GM21367 (cell line): Measurements from ENCODE around the gene BTNL2.
"Not testable (repeated sequence)": the region's sequence is repeated elsewhere in the genome, so short reads cannot be mapped to it uniquely, and the experiment has no call there.

Experiments used
- ATAC-seq: cut with Tn5 transposase; IDR thresholded peaks from one replicate; pipeline ENCODE4 v1.9.1; 2021; ENCODE audit not compliant: unreplicated experiment

The BTNL2 gene, protein sequence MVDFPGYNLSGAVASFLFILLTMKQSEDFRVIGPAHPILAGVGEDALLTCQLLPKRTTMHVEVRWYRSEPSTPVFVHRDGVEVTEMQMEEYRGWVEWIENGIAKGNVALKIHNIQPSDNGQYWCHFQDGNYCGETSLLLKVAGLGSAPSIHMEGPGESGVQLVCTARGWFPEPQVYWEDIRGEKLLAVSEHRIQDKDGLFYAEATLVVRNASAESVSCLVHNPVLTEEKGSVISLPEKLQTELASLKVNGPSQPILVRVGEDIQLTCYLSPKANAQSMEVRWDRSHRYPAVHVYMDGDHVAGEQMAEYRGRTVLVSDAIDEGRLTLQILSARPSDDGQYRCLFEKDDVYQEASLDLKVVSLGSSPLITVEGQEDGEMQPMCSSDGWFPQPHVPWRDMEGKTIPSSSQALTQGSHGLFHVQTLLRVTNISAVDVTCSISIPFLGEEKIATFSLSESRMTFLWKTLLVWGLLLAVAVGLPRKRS

DNA sequence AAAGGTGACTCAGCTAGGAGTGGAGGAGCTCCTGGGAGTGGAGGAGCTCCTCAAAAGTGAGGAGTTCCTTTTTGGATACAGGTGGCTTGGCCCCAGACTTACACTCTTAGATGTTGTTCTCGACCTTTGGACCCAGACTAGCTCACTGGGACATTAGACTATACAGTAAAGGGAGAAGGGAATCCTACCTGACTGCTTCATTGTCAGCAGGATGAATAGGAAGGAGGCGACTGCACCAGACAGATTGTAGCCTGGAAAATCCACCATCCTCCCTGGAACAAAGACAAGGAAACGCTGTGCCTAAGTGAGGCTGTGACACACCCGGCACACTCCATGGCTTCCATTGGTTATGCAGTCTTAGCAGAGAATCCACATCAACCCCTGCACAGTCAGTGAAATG, at the start of gene BTNL2:
TSS of gene BTNL2 (minus strand) at position 325 of the 400 bp plus-strand sequence. CDS start at position 267, 58 bp downstream.
- no peak for ATAC-seq

DNA sequence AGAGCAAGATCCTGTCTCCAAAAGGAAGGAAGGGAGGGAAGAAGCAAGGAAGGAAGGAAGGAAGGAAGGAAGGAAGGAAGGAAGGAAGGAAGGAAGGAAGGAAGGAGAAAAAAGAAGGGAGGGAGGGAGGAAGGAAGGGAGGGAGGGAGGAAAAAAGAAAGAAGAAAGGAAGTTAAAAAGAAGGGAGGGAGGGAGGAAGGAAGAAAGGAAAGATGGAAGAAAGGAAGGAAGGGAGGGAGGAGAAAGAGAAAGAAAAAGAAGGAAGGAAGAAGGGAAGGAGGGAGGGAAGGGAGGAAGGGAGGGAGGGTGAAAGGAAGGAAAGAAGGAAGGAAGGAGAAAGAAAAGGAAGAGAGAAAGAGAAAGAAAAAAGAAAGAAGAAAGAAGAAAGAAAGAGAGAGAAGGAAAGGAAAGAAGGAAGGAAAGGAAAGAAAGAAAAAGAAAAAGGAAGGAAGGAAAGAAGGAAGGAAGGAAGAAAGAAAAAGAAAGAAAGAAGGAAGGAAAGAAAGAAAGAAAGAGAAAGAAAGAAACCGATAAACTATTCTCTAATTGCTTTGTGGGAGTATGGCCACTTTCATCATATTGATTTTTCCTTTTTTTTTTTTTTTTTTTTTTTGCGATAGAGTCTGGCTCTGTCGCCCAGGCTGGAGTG, 42.2 kb upstream of the BTNL2 start:
- ATAC-seq = no peak

DNA sequence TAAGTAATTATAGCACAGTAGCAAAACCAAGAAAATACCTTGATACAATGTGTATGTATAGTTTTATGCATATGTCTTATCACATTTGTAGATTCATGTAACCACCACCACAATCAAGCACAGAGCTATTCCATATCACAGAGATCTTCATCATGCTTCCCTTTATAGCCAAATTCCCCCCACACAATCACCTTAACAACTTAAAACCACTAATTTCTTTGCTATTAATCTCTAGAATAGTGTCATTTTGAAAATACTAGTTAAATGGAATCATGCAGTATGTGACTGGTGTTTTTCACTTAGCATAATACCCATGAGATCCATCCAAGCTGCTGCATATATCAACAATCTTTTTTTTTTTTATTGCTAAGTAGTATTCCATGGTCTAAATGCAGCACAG, 41.0 kb upstream of the BTNL2 start:
- ATAC-seq = no peak

DNA sequence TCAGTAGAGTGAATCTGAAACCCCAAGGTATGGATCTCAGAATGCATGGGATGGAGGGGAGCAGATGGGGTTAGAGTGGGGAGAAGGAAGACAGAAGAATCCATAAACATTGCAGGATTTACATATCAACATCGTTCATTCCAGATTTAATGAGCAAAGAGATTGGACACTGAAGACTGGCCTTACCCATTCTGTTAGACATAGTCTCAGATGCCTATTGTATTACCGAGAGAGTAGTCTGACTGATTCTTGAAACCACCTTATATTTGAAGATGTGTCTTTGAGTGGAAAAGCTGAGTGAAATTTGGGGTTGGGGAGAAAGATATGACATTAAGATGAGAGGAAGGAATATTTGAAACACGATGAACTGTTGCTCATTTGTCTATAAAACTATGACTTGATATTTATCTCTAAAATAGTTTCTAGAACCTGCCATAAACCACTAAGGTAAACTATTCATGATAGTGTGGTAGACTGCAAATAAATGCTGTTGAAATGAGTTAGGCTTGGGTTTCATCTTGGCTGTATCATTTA, 38.4 kb upstream of the BTNL2 start:
- ATAC-seq = no peak

DNA sequence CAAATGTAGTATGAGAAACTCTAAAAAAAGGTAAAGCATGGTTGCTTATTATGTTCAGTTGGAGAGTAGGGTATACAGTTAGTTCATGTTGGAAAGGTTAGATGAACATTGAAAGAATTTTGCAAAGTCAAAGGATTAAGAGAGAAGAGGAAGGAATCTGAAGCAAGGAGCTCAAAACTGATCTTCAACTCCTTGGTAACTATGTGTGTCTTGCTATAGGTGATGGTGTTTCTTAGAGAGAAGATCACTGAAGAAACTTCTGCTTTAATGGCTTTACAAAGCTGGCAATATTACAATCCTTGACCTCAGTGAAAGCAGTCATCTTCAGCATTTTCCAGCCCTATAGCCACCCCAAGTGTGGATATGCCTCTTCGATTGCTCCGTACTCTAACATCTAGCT, 37.5 kb upstream of the BTNL2 start:
- ATAC-seq = no peak

DNA sequence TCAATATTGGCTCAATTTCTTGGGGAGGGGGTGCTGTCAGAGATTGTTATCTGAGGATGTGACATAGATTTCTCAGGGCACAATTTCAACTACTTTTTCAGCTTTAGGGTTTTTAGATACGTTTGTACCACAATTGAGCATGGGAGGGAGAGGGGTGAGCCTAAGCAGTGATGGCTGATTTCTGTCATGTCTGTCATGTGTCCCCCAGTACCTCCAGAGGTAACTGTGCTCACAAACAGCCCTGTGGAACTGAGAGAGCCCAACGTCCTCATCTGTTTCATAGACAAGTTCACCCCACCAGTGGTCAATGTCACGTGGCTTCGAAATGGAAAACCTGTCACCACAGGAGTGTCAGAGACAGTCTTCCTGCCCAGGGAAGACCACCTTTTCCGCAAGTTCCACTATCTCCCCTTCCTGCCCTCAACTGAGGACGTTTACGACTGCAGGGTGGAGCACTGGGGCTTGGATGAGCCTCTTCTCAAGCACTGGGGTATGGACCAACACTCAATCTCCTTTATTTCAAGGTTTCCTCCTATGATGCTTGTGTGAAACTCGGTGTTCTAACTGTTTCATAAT, 36.1 kb upstream of the BTNL2 start:
- ATAC-seq = no peak

DNA sequence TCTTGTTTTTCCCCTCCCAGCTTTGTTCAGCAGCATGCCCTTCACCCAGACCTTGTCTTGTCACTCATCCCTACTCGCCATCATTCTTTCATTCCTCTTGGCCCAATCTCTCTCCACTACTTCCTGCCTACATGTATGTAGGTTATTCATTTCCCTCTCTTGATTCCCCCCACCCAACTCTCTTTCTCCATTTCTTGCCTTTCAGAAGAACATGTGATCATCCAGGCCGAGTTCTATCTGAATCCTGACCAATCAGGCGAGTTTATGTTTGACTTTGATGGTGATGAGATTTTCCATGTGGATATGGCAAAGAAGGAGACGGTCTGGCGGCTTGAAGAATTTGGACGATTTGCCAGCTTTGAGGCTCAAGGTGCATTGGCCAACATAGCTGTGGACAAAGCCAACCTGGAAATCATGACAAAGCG, 35.3 kb upstream of the BTNL2 start:
- ATAC-seq = no peak

DNA sequence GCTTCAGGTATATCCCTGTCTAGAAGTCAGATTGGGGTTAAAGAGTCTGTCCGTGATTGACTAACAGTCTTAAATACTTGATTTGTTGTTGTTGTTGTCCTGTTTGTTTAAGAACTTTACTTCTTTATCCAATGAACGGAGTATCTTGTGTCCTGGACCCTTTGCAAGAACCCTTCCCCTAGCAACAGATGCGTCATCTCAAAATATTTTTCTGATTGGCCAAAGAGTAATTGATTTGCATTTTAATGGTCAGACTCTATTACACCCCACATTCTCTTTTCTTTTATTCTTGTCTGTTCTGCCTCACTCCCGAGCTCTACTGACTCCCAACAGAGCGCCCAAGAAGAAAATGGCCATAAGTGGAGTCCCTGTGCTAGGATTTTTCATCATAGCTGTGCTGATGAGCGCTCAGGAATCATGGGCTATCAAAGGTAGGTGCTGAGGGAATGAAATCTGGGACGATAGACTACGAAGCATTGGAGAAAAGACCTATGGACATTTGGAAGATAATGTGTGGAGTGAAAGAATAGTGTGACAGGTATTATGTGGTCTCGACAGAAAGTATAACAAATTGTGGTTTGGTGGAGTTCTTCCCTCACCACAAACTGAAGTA, 32.7 kb upstream of the BTNL2 start, which contains the start of gene HLA-DRA:
TSS of gene HLA-DRA (plus strand) at position 286 of the 613 bp plus-strand sequence. CDS start at position 350, 64 bp downstream.
- ATAC-seq = no peak

DNA sequence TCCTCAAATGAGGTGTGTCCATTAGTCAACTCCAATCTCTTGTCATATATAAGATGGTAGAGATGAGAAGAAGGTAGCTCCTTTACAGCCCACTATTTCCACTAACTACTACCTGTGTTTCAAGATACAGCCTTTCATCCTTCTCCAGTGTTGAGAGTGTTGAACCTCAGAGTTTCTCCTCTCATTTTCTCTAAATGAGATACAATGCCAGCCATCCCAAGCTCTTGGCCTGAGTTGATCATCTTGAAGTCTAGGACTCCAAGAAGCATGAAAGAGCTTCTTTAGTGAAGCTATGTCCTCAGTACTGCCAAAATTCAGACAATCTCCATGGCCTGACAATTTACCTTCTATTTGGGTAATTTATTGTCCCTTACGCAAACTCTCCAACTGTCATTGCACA, 32.2 kb upstream of the BTNL2 start:
- no peak for ATAC-seq

DNA sequence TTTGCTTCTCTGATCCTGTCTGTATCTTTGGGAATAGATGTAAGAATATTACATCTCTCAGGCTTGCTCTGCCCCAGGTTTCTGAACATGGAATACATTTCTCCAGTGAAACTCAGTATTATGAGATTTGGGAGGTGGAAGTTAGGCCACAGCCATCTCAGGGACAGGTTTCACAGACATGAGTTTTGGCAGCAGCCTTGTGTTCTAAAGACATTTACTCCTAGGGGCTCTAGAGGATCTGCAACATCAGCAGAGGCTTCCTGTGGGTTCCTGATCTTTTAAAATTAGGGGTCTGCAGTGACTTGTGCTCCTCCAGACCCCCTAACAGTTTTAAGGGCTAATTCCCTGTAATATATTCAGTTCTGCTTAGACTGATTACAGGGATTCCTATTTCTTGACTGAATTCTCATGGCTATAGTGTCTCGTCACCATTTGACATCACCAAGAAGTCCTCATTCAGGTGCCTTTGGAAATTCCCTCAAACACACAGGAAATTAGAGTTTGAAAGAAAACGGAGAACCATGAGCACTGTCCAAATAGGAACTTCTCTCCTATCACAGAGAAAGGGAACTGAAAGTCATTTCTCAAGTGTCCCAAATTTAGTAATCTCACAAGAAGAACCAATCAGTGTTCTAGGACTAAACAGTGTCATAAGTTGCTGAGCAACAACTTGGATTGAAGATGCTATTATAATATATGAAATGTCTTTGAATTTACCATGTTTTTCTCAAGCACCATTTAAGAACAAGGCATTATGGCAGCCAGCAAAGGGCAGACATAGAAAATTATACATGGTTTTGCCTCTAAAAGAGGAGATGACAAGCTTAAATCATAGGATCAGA, 30.2 kb upstream of the BTNL2 start:
- ATAC-seq = peak; percentile 59

DNA sequence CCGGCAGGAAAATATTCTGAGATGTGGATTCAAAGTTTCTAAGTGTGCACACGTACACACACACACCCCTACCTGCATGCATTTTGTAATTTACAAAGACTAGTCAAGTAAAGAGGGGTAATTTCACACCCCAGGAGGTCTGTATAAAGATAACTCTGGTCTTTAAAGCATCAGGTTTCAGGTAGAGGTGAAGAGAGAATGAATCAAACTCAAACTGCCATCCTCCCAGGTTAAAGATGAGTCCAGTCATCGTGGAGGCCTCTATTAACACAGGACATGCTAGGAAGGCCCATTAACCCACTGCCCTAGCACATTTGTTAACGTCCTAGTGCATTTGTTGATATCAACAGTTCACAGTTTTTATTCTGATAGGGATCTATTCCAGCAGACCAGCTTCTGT, 29.2 kb upstream of the BTNL2 start:
- no peak for ATAC-seq

DNA sequence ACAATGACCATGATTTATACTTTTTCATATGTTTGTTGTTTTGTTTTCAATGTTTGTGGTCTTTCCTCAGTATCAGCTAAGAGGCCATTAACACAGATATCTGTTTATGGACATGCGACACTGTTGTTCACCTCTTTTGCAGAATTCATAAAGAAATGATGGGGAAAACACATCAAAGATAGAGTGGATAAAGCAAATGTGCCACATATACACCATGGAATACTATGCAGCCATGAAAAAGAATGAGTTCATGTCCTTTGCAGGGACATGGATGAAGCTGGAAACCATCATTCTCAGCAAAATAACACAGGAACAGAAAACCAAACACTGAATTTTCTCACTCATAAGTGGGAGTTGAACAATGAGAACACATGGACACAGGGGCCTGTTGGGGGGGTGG, 27.0 kb upstream of the BTNL2 start:
- not testable (repeated sequence) for ATAC-seq

DNA sequence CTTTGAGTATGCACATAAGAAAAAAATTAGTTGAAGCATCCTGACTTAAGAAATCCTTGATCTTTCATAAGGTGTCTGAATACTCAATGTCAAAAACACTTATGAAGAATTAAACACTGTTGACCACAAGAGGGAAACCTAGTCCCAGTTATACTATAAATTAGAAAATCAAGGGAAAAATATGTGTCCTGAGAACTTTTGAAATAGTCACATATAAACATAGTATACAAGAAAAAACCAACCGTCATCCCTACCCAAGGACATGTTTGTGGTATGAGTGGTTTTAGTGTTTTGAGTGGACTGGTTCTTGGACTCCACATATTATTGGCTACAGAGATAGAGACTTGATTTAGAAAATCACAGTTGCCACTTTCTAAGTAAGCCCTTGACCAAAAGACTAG, 25.1 kb upstream of the BTNL2 start:
- no peak for ATAC-seq

DNA sequence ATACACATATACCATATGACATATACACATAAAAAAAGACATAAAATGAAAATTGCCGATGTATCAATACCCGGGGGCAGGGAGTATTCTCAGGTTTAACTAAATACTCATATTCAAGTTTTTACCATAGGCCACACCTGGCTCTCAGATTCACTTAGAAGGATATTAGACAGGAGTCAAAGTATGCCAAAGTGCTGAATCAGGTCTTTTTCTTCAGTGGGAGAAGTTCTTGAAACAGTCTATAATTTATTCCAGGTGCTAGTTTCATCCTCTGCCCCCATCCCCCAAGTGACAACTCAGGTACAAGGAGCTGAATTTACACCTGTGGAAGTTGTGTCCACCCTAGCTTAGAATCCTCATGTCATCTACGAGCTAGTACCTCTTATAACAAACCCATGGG, 24.2 kb upstream of the BTNL2 start:
- no peak for ATAC-seq

DNA sequence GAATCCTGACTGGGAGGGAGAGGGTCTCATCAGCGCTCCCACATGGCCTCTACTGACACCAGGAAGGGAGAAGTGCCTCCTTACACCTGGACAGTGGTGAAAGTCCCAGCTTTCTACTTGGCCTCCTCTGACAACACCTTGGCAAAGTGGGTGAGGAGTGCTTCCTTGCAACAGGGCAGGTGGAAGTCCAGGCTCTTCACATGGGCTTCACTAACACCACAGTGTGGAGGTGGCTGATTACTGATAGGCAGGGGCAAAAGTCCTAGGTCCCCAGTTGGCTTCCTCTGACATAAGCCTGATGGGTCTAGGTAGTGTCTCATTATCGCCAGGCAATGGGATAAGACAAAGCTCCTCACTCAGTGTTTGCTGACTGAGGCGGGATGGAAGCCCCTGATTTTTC, 23.2 kb upstream of the BTNL2 start:
- no peak for ATAC-seq

DNA sequence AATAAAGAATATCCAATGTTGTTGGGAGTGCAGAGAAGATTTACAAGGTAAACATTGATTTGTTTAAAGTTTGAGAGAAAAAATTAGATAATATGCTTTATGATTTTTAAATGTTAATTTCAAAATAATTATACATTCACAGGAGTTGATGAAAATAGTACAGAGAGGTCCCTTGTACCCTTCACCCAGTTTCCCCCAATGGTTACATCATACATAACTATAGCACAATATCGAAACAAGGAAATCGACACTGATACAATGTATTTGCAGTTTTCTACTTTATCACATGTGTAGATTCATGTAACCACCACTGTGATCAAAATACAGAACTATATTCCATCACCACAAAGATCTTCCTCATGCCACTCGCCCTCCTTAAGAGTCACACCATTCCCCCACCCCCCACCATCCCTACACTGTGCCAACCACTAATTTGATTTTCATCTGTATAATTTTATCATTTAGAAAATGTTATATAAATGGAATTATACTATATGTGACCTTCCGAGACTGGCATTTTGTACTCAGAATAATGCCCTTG, 21.0 kb upstream of the BTNL2 start:
- no peak for ATAC-seq

DNA sequence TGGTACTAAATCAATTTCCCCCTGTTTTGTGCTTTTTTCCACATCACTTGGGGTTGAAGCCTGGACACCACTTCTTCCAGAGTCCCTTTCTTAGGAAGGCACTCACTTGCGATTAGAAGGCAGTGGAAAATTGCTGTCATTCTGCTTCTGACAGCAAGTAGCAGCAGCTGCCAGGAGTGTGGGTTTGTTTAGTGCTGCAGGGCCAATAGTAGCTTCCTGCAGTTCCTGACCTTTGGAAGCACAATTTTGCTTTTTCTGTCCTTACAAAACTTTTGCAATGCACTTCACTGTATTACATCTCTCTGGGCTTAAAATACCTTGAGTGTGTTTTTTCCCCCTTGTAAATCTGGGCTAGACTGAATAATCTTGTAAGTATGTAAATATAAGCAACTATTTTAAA, 20.2 kb upstream of the BTNL2 start:
- no peak for ATAC-seq

DNA sequence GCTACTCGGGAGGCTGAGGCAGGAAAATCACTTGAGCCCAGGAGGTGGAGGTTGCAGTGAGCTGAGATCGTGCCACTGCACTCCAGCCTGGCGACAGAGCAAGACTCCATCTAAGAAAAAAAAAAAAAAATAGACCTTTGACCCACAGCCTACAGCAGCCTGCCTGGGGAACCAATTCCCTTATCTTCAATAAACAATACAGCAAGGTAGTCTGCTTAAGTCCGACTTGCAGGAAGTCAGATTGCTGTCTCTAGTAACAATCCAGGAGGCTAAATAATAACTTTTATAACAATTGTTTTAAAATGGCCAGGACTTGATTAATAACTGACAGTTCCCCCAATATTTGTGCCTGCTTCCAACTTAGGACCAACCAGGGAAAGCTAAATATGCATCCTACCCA, 19.4 kb upstream of the BTNL2 start:
- no peak for ATAC-seq

DNA sequence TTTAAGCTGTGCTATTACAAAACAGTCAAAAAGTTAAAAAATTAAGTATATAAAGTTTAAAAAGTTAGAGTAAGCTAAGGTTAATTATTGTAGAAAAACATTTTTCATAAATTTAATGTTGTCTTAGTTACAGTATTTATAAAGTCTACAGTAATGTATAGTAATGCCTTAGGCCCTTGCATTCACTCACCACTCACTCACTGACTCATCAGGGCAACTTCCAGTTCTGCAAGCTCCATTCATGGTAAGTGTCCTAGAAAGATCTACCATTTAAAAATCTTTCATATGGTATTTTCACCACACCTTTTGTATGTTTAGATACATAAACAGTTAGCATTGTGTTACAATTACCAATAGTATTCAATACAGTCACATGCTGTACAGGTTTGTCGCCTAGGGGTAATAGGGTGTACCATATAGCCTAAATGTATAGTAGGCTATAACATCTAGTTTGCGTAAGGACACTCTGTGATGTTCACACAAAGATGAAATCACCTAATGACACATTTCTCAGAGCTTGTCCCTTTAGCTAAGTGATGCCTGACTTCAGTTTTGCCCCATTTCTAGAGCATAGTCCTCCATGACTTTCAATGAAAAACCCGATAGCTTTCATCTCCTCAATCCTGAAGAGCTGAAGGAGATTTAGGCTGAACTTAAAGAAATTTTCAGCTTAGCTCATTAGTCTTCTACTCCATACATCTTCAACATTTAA, 17.8 kb upstream of the BTNL2 start:
- ATAC-seq = no peak
